Right lobe of liver (tissue), 4 donors: ENCODE measurements around the gene FTHL17.

Experiments
- CTCF ChIP-seq, 4 donors: fragments of 200-600 bp in 3 of 4; fragments of 450-650 bp in 1 of 4; IDR thresholded peaks; one replicate each; pipeline versions ENCODE4 v1.5.1 to v1.8.0; 2016 to 2022; ENCODE audit warnings: antibody characterized with exemption in 4 of 4, mild to moderate bottlenecking in 2 of 4
- POLR2A ChIP-seq: fragments of 450-650 bp; IDR thresholded peaks from one replicate; pipeline ENCODE4 v1.6.1; 2017; ENCODE audit warnings: antibody characterized with exemption, mild to moderate bottlenecking
- donor health status: DM: no; HTN: no; CAD: no.
- donor health status: DM: no; HTN: no; CAD: no.
- donor health status: DM: no; HTN: yes; CAD: no.

- no peak for TF ChIP-seq CTCF (IDR thresholded peaks at IDR 0.05)
- TF ChIP-seq POLR2A = no peak
These were observed 21.3 kb upstream of the FTHL17 start for GRCh38 chrX:31092970-31093638.
